Fibroblast of lung (primary cell): ENCODE data around the gene CILP.

Source experiments
- CTCF ChIP-seq, 2 donors: IDR thresholded peaks in 1 of 2; conservative IDR thresholded peaks in 1 of 2; 1 replicate in 1 of 2; 2 replicates in 1 of 2; pipeline ENCODE4 v1.5.1; 2011 to 2012; ENCODE audit warnings: low read length in 2 of 2, control low read depth in 1 of 2, inconsistent platforms in 1 of 2, low read depth in 1 of 2, mild to moderate bottlenecking in 1 of 2
- EZH2 ChIP-seq: IDR thresholded peaks from 2 replicates; pipeline ENCODE4 v1.5.1; 2012; ENCODE audit warnings: low read length, control low read depth, mild to moderate bottlenecking; ENCODE audit errors: missing control alignments

- TF ChIP-seq CTCF (conservative IDR thresholded peaks at IDR 0.05 in 1 of 2, IDR thresholded peaks at IDR 0.05 in 1 of 2; ENCODE audit: low read depth in 1 of 2, low read length in 2 of 2) (no peak), EZH2 (no peak)
These were observed 63.4 kb downstream of the CILP start for GRCh38 chr15:65147902-65148301.
